Transverse colon (tissue), 4 donors: ENCODE measurements around the gene NPTN. TPM values are rescaled to one million over a fixed set of nuclear protein-coding genes. Genes with fewer than 3 reads are reported as not detected.

Source experiments
- DNase-seq: peaks from one replicate; pipeline ENCODE4 v3.0.0-alpha.2; 2019
- H3K27ac ChIP-seq, 4 donors: fragments of 200-600 bp; sonication (generic); 2 replicates each; pipeline ENCODE4 v1.5.1; 2016 to 2018; ENCODE audit warnings: inconsistent platforms in 4 of 4
- H3K27me3 ChIP-seq: fragments of 200-600 bp; sonication (generic); 2 replicates; pipeline ENCODE4 v1.5.1; 2017; ENCODE audit warnings: inconsistent platforms
- H3K36me3 ChIP-seq, 4 donors: fragments of 200-600 bp; sonication (generic); 2 replicates each; pipeline ENCODE4 v1.5.1; 2017 to 2019; ENCODE audit warnings: inconsistent platforms in 4 of 4
- H3K4me1 ChIP-seq, 4 donors: fragments of 200-600 bp; sonication (generic); 2 replicates each; pipeline ENCODE4 v1.5.1; 2017 to 2020; ENCODE audit warnings: inconsistent platforms in 4 of 4
- H3K4me3 ChIP-seq, 4 donors: fragments of 200-600 bp; sonication (generic); 1 replicate in 1 of 4; 2 replicates in 3 of 4; pipeline versions ENCODE4 v1.5.1 to v1.6.1; 2017 to 2019; ENCODE audit warnings: inconsistent platforms in 4 of 4
- H3K9me3 ChIP-seq, 2 donors: fragments of 200-600 bp; sonication (generic); 2 replicates each; pipeline ENCODE4 v1.5.1; 2017 to 2019; ENCODE audit warnings: inconsistent platforms in 2 of 2
- EP300 ChIP-seq: sonication (generic); formaldehyde crosslinking; IDR thresholded peaks from one replicate; pipeline ENCODE4 v1.6.1; 2017; ENCODE audit warnings: antibody characterized with exemption, low read depth
- POLR2A ChIP-seq: fragments of 450-650 bp; IDR thresholded peaks from one replicate; pipeline ENCODE4 v1.6.1; 2016; ENCODE audit warnings: antibody characterized with exemption, mild to moderate bottlenecking, moderate library complexity
- POLR2AphosphoS5 ChIP-seq, 3 donors: sonication (generic); formaldehyde crosslinking; IDR thresholded peaks; one replicate each; pipeline ENCODE4 v1.6.1; 2016; ENCODE audit warnings: antibody characterized with exemption in 3 of 3
- WGBS, 2 donors: methylation state at CpG; one replicate each; pipeline ENCODE4 v1.1.5; 2018; ENCODE audit warnings: low coverage in 1 of 2; 5-methylcytosine and 5-hydroxymethylcytosine counted together
- in situ Hi-C, 4 donors: fragments of 200-750 bp; cut with MboI; loops; one replicate each; pipeline versions ENCODE4 v1.15.0 to v1.15.1; 2017; ENCODE audit warnings: low sequenced_read_pairs in 3 of 4, low pct_ligation_motif_present in 1 of 4, low pct_unique_long_range_greater_than_20kb in 1 of 4
- intact Hi-C: fragments of 100-400 bp; cut with DNase I; formaldehyde crosslinking; loops from one replicate; pipeline ENCODE4 v1.15.1; 2023; ENCODE audit warnings: low total_unique reads
- total RNA-seq, 4 donors: library from RNA; depleted of rRNA; stranded (reverse); fragments of >200 nt; gene quantifications; one replicate each; pipeline ENCODE4 v1.1.0, GENCODE V29; 2016
- TF ChIP-seq, protein P1 (sequence below), 5 experiments: fragments of 200-600 bp in 3 of 5; fragments of 450-650 bp in 2 of 5; sonication (generic) in 3 of 5; IDR thresholded peaks; 1 replicate in 2 of 5; 2 replicates in 3 of 5; pipeline ENCODE4 v1.5.1; 2016 to 2017; ENCODE audit warnings: antibody characterized with exemption in 5 of 5, inconsistent platforms in 3 of 5, mild to moderate bottlenecking in 2 of 5, moderate library complexity in 1 of 5

NPTN gene
- total RNA-seq, 4 donors from 2014 or later = 77.8 to 187 (median 135) TPM

DNA sequence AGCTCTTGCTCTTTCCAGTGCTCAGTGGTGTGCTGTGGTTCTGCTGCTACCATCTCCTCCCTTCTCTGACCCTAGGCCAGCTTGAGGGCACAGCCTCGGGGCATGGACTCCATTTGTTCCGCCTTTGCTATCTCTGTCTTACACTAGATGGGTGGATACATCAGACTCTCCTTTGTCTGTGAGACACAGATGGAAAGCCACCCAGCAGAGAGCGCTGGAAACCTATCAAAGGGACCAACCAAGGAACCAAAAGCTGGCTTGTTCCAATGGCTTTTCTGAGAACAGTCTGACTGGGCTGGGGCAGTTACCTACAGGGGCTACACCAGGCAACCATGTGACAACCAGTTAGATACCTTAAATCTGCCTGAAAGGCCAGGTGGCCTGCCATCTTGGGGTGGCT lies 63.8 kb downstream of the NPTN start:
- no peak overlapping the region for H3K4me3 ChIP-seq
- TF ChIP-seq POLR2A = no peak
- TF ChIP-seq, protein P1, sequence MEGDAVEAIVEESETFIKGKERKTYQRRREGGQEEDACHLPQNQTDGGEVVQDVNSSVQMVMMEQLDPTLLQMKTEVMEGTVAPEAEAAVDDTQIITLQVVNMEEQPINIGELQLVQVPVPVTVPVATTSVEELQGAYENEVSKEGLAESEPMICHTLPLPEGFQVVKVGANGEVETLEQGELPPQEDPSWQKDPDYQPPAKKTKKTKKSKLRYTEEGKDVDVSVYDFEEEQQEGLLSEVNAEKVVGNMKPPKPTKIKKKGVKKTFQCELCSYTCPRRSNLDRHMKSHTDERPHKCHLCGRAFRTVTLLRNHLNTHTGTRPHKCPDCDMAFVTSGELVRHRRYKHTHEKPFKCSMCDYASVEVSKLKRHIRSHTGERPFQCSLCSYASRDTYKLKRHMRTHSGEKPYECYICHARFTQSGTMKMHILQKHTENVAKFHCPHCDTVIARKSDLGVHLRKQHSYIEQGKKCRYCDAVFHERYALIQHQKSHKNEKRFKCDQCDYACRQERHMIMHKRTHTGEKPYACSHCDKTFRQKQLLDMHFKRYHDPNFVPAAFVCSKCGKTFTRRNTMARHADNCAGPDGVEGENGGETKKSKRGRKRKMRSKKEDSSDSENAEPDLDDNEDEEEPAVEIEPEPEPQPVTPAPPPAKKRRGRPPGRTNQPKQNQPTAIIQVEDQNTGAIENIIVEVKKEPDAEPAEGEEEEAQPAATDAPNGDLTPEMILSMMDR (IDR thresholded peaks at IDR 0.05) = no peak
- TF ChIP-seq POLR2AphosphoS5 (IDR thresholded peaks at IDR 0.05) = no peak
- TF ChIP-seq EP300 = no peak
- H3K4me1 ChIP-seq = peaks cover 12 to 30% (median 15%) of the 10 kb centered on the region in 4 donors
- in situ Hi-C loops = loop anchor here in 1 of 4 donors (10.0 to 25.0 kb wide), 2 partner anchors 65 to 143 kb away; partner anchors contain the start of gene NPTN
- H3K27ac ChIP-seq = no peak overlapping the region
- H3K9me3 ChIP-seq = no peaks in the 10 kb centered on the region
- intact Hi-C loops = loop anchor here (10.0 kb wide), 1 partner anchor 125 kb away; no protein-coding TSS in a partner anchor
- WGBS, 2 donors = 94% methylated on average over 3 of the region's 3 CpGs; no CpG with 5 or more reads in 1 of the 2 donors
- H3K36me3 ChIP-seq = peaks cover 0 to 24% (median 11%) of the 10 kb centered on the region in 4 donors
- DNase-seq = no peak
- no peaks in the 10 kb centered on the region for H3K27me3 ChIP-seq

DNA sequence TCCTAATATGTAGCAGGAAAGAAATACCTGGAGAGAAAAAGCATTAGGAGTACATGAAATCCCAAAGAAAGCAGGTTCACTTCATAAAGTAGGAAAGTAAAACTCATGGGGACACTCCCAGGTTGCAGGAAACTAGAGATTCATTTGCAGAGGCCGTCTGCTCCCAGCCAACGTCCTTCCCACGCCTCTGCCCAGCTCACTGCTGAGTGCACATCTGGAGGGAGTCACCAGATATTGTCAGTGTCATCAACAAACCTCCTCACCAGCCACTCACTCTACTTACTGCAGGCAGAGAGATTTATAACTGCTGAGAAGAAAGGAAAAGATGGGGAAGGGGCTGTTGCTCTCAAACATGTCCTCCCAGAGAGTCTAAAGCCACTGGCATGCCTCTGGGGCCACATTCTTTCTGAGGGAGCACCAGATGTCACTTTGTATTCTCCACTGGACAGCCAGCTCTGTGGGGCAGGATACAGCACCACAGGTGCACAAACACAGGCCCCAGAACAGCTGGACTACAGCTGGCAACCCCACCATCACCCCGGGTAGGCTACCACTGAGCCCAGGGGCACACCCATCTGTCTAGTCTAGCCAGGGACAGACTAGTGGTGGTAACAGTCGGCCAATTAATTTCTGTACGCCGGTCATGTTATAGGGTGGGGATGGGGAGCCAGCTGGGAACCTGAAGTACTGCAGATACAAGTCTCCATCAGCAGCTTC lies 64.5 kb downstream of the NPTN start:
- H3K27me3 ChIP-seq = no peaks in the 10 kb centered on the region
- intact Hi-C loops = loop anchor here (10.0 kb wide), 1 partner anchor 126 kb away; no protein-coding TSS in a partner anchor
- no peak for DNase-seq
- no peak for TF ChIP-seq POLR2AphosphoS5 (IDR thresholded peaks at IDR 0.05)
- TF ChIP-seq, protein P1 (IDR thresholded peaks at IDR 0.05) = no peak
- WGBS, 2 donors = 79% methylated on average over 7 of the region's 7 CpGs; no CpG with 5 or more reads in 1 of the 2 donors
- peaks cover 0 to 24% (median 11%) of the 10 kb centered on the region in 4 donors for H3K36me3 ChIP-seq
- H3K4me3 ChIP-seq = no peak overlapping the region
- no peaks in the 10 kb centered on the region for H3K9me3 ChIP-seq
- no peak overlapping the region for H3K27ac ChIP-seq
- in situ Hi-C loops = loop anchor here in 1 of 4 donors (10.0 to 25.0 kb wide), 2 partner anchors 66 to 144 kb away; partner anchors contain the start of gene NPTN
- peaks cover 6 to 25% (median 11%) of the 10 kb centered on the region in 4 donors for H3K4me1 ChIP-seq

DNA sequence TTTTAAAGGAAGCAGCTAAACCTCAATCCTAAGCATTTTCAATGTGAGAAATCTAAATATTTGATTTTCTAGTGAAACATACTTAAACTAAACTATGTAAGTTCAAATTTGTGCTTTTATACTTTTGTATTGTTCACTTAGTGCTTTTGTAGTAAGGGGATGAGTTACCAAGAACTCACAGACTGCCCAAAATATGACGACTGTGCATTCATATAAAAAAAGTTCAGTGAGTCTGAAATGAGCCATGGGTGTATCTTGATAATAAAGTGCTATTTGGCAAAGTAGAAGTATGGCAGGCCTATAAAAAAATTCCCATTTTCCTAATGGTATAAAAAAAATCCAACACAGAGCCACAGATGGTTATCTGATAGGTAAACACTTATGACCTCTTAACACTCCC lies 66.2 kb downstream of the NPTN start:
- in situ Hi-C loops (loop anchor here in 1 of 4 donors (10.0 to 25.0 kb wide), 2 partner anchors 68 to 145 kb away; partner anchors contain the start of gene NPTN), intact Hi-C loops (loop anchor here (10.0 kb wide), 1 partner anchor 128 kb away; no protein-coding TSS in a partner anchor)
- TF ChIP-seq EP300 (no peak), POLR2AphosphoS5 (IDR thresholded peaks at IDR 0.05) (no peak), POLR2A (no peak)
- TF ChIP-seq, protein P1 (IDR thresholded peaks at IDR 0.05) = no peak
- Histone ChIP-seq H3K27me3 (no peaks in the 10 kb centered on the region), H3K4me1 (peaks cover 0 to 13% (median 0%) of the 10 kb centered on the region in 4 donors), H3K27ac (no peak overlapping the region), H3K4me3 (no peak overlapping the region), H3K9me3 (no peaks in the 10 kb centered on the region), H3K36me3 (peaks cover 0 to 30% (median 12%) of the 10 kb centered on the region in 4 donors)
- DNase-seq = no peak
- 73 to 82% methylated on average over 1 of the region's 1 CpG for WGBS, 2 donors

DNA sequence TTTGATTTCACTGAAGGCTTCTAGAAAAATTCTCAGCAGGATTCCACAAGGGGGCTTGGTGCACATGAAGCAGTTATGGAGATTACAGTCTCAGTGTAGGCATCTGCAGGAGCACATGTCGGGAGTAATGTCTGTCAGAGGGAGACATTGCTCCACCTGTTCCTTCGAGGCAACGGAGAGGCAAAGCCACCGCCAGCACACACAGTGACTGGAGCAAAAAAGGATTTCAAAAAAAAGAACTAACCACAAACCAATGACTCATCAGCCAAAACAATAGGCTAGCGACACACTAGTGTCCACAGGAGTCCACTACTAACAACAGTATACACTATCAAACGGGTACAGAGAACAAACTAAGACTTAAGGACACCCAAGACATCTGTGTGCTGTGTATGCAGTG lies 68.9 kb downstream of the NPTN start:
- 53 to 63% methylated on average over 5 to 6 of the region's 6 CpGs for WGBS, 2 donors
- no peak for DNase-seq
- Histone ChIP-seq H3K4me1 (peaks cover 0 to 5% (median 0%) of the 10 kb centered on the region in 4 donors), H3K27ac (no peak overlapping the region), H3K4me3 (no peak overlapping the region), H3K9me3 (no peaks in the 10 kb centered on the region), H3K27me3 (no peaks in the 10 kb centered on the region), H3K36me3 (peaks cover 0 to 26% (median 11%) of the 10 kb centered on the region in 4 donors)
- intact Hi-C loops (loop anchor here (10.0 kb wide), 1 partner anchor 131 kb away; no protein-coding TSS in a partner anchor), in situ Hi-C loops (loop anchor here in 3 of 4 donors (5.0 to 25.0 kb wide), 3 partner anchors 71 to 148 kb away; partner anchors contain the start of gene NPTN (in 1 of the 3))
- TF ChIP-seq POLR2AphosphoS5 (IDR thresholded peaks at IDR 0.05) (no peak), POLR2A (no peak)
- TF ChIP-seq, protein P1 (IDR thresholded peaks at IDR 0.05) = no peak
